Prostate gland (tissue), 2 donors: ENCODE data around the gene NR6A1.

Source experiments
- POLR2AphosphoS5 ChIP-seq: sonication (generic); formaldehyde crosslinking; IDR thresholded peaks from one replicate; pipeline ENCODE4 v1.6.1; 2017; ENCODE audit warnings: antibody characterized with exemption
- TF ChIP-seq, protein P1 (sequence below), 4 experiments: fragments of 200-600 bp in 2 of 4; fragments of 450-650 bp in 2 of 4; sonication (generic) in 2 of 4; IDR thresholded peaks; 1 replicate in 3 of 4; 2 replicates in 1 of 4; pipeline ENCODE4 v1.5.1; 2016 to 2019; ENCODE audit warnings: antibody characterized with exemption in 4 of 4, mild to moderate bottlenecking in 2 of 4, moderate library complexity in 2 of 4

GRCh38 chr9:124503713-124504529 is 267.2 kb downstream of the NR6A1 start:
- no peak for TF ChIP-seq POLR2AphosphoS5
- TF ChIP-seq, protein P1, sequence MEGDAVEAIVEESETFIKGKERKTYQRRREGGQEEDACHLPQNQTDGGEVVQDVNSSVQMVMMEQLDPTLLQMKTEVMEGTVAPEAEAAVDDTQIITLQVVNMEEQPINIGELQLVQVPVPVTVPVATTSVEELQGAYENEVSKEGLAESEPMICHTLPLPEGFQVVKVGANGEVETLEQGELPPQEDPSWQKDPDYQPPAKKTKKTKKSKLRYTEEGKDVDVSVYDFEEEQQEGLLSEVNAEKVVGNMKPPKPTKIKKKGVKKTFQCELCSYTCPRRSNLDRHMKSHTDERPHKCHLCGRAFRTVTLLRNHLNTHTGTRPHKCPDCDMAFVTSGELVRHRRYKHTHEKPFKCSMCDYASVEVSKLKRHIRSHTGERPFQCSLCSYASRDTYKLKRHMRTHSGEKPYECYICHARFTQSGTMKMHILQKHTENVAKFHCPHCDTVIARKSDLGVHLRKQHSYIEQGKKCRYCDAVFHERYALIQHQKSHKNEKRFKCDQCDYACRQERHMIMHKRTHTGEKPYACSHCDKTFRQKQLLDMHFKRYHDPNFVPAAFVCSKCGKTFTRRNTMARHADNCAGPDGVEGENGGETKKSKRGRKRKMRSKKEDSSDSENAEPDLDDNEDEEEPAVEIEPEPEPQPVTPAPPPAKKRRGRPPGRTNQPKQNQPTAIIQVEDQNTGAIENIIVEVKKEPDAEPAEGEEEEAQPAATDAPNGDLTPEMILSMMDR (IDR thresholded peaks at IDR 0.05): no peak
